GM21515 (cell line): ENCODE data around the gene CELSR3.
A peak's percentile ranks its signal among the peaks of the same experiment; 100 is the strongest.

Experiments used
- ATAC-seq: cut with Tn5 transposase; IDR thresholded peaks from one replicate; pipeline ENCODE4 v1.9.1; 2021; ENCODE audit not compliant: unreplicated experiment

Gene CELSR3

GRCh38 chr3:48661501-48662144 is 1.1 kb downstream of the CELSR3 start:
- ATAC-seq: no peak

DNA sequence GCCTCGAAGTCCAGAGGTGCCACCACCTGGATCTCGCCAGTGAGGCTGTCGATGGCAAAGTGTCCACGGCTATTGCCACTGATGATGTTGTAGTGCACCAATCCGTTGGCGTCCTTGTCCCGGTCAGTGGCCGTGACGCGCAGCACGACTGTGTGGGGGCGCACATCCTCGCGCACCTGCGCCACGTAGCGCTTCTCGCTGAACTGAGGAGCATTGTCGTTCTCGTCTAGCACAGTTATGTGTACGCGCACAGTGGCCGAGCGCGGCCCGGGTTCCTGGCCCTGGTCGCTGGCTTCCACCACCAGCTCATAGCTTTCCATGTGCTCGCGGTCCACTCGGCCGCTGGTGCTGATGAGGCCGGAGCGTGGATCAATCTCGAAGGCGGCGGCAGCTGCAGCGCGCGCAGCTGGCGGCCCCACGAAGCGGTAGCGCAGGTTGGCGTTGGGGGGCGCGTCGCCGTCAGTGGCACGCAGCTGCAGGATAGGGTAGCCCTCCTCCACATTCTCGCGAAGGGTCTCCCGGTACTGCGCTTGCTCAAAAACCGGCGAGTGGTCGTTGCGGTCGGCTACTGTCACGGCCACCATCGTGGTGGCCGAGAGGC is 1.8 kb downstream of the CELSR3 start:
- no peak for ATAC-seq

DNA sequence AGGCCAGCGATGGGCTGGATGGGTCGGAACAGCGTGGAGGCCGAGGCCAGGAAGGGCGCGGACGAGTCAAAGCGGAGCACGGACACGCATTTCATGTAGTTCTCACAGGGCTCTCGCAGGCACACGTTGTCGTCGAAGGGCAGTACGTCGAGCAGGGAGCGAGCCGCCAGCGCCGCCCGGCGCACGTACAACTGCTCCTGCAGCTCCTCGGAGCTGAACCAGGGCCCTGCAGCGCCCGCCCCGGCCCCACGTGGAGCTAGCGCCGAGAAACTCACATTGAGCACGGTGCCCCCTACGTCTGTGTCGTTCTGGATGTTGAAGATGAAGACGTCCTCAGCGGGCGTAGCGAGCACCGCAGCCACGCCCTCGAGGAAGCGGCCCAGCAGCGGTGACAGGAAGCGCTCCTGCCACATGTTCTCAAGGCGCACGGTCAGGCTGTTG is 5.8 kb downstream of the CELSR3 start:
- ATAC-seq: no peak

DNA sequence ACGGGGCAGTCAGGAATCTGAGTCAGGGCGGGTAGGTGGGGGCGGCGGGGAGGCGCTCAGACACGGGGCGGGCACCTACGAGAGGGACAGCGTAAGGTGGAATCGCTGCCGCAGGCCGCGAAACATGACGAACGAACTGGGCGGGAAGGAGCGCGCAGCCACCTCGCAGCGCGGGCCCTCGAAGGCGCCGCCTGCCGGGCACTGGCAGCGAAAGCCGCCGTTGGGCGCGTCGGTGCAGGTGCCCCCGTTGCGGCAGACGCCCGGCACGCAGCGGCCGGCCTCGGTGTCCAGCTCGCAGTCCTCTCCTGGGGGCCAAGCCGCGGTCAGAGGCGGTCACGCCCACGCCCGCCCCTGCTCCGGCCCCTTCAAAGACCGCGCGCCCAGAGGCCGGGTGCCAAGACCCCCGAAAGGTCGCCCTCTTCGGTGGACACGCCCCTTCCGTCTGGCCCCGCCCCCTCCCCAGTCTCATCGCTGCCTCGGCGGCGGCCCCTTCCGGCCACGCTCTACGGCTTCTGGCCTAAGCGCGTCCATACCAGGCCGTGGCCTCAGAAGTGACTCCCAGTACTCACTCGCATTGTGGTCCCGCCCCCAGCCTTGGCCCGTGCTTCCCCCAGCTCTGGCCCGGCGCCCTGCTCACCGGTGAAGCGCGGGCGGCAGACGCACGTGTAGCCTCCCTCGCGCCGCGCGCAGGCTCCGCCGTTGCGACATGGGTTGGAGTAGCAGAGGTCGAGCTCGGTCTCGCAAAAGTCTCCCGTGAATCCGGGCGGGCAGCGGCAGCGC is 6.4 kb downstream of the CELSR3 start:
- ATAC-seq: peak; percentile 41

DNA sequence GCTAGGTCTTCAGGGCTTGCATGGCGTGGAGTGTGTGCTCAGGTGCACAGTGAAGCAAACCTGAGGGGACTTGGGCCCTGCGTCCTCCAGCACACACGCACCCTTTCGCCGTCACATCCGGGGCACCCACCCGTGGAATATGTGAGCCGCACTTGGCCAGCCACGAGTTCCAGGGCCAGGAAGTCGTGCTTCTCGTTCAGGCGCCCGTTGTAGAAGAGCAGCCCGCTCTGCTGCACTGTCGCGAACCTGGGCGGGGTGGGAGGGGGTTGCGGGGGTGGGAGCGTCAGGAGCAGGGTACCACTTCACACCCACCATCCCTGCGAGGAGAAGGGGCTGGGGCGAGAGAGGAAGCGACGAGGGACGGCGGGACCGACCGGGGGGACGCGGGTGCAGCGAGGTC is 7.1 kb downstream of the CELSR3 start:
- ATAC-seq: no peak

DNA sequence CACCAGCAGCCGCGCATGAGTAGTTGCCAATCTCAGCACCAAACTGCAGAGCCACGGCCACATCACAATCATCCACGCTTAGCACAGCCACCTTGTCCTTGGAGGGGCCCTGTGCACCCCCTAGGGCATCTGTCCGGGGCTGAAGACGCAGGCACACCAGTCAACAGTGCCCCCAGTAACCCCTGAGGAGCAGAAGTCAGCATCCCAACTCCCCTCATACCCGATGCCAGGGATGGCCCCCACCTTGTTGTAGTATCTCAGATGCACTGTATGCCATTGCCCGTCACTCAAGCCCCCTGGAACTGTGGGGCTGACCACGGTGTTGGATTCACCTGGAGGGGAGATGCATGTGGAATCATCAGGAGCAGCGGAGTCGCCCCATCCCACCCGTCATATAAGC is 7.6 kb downstream of the CELSR3 start:
- ATAC-seq: no peak

GRCh38 chr3:48652923-48653715 is 9.6 kb downstream of the CELSR3 start:
- ATAC-seq: no peak

- no peak for ATAC-seq
Measured at GRCh38 chr3:48651771-48652170, 10.9 kb downstream of the CELSR3 start.

DNA sequence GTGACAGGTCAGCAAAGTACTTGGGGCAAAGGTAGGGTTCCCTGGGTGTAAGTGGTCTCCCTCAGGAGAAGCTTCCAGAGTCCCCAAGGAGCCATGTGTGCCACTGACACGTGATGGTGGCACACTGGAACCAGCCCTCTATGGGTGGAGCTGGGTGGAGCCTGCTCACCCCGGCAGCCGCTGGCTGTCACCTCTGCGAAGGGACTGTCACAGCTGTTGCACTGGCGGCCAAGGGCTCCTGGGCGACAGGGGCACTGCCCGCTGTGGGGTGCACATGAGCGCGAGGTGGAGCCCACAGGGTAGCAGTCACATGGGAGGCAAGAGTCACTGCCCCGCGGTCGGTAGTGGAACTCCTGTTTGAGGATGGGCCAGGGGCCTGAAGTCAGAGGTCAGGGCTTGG is 12.0 kb downstream of the CELSR3 start:
- ATAC-seq: no peak

GRCh38 chr3:48648188-48648850 is 14.4 kb downstream of the CELSR3 start:
- no peak for ATAC-seq

GRCh38 chr3:48647714-48648113 is 15.0 kb downstream of the CELSR3 start:
- no peak for ATAC-seq

DNA sequence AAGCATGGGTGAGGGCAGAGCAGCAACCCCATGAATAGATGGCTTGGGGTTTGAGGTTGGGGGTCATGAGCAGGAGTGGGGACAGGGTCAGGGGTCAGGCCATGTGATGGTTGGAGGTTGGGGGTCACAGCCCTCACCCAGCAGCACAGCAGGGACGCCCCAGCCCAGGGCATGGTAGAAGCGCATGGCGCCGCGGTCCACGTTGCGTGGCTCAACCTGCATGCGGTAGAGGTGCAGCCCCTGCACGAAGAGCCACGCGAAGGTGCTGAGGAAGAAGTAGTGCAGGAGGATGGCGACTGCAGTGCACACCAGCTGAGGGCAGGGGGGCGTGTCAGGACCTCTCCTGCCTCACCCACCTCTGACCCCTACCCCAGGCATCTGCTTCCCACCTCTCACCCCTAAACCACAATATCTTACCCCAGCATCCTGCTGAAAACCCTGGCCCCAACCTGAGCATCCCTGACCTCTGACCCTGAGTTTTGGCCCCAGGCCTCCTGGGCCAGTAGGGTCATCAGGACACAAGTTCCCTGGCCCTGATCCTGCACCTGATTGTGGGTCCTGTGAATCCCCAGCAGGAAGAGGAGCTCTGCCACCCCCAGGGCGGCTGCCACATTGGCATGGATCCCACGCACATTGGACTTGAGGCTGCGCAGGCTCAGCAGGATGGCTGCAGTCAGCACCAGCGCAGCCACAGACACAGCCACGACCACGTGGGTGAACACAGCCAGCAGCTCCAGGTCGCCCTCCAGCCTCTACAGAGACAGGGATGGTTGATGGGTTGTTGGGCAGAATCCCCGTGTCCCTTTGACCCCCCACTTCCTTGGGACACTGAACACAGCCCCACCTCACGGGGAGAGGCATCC is 17.6 kb downstream of the CELSR3 start:
- ATAC-seq: no peak

DNA sequence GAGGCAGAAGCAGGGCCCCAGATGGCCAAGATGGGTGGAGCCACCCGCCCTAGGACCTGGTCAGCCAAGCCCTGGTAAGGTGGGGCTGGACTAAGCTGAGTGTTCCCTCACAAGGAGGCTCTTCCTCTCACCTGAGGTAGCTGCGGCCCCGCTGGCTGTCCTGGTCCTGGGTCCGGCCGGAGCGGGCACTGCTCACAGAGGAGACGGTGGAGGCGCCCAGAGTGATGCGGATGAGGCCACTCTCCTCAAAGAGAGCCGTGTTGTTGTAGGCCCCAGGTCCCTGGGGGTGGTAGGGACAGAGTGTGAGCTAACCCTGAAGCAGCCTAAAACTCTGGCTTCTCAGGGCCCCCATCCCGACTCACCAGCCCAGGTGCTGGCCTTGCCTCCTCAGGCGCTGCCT is 20.1 kb downstream of the CELSR3 start:
- no peak for ATAC-seq

DNA sequence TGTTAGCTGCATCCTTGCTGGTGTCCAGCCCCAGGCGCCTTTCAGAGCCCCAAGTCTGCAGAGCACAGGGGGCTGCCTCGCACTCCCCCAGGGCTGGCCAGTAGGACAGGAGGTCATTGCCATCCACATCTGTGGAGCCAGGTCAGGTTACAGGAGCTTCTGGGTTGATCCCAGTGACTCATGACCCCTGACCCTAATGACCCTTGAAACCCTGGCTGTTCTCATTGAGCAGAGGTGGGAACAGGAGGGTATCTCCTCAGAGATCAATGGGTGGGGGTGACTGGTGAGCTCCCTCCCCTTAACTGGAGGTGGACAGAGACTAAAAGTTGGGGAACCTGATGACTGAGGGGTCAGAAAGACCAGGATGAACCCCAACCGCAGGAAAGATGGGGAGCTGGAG is 21.3 kb downstream of the CELSR3 start:
- ATAC-seq: no peak

GRCh38 chr3:48639944-48640606 is 22.6 kb downstream of the CELSR3 start:
- no peak for ATAC-seq

DNA sequence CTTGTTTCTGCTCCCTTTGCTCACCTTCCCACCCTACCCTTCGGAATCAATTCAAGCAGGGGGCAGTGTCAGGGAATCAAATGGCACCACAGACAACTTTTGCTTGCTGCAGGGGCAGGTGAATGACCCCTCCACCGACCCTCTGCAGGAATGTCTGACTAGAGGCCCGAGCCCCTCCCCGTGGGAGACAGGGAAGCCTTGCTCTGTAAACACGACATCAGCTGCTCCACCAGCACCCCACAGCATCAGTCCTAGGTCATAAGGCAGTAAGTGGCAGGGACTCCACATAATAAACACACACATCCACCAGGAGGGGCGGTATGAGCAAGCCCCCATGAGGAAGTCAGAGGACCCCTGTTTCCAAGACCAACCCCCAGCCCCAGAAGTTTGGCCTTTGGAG is 25.4 kb downstream of the CELSR3 start:
- ATAC-seq: no peak

DNA sequence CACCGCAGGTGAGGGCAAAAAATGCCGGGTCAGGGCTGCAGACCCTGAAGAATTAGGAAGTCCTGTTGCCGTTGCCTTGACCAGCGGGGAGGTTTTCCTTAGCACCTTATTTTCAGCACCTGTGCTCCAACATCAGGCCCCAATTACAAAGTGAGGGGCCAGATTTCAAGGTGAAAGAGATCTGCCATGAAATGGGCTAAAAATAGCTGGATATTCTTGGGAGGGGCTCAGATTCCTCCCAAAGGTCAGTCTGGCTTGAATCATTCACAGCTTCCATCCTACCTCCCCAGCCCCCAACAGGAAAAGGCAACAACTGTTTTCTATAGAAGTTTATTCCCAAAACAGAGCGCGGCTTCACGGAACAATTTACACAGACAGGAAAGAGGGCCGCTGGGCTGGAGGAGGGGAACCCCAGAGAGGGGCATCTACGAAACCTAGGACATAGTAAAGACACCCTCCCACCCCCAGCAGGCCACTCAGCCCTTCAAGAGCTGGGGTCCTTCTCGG is 26.5 kb downstream of the CELSR3 start:
- no peak for ATAC-seq

DNA sequence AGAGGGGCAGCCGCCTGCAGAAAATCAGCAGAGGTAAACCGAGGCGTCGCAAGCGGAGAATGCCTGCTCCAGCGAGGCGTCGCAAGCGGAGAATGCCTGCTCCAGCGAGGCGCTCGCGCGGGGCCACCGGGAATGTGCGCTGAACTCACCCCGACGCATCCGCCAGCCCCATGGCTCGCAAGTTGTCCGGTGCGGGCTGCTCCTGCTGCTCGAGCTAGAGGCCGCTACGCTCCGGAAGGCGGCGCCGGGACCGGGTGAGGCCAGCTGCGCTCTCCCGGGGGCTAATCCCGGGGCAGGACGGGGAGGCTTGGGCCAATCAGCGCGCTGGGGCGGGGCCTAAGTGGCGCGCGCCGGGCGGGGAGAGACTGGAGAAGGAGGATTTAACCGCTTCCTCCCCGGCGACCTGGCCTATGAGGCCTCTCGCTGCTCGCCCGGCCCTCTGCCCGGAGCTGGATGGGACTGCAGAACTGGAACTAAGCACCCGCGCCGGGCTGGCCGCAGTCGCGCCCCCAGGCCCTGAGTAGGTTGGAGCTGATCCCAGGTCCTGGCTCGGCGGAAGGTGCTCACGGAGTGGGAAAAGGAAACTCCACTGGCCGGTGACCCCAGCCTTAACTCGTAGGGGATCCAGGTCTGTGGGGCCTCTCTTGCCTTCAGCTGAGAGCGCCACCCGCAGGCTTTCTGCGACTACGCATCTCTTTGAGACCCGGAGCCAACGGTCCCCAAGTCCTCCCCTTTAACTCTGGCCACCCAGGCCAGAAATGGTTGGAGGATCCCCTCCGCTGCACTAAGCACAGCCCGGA is 27.3 kb downstream of the CELSR3 start, which contains the start of gene SLC26A6:
Gene SLC26A6 (minus strand): TSS at position 240 of the 800 bp plus-strand sequence. CDS start 68 bp downstream, at position 172.
- ATAC-seq: peak; percentile 92
